Neural progenitor cell (in vitro differentiated cells): ENCODE measurements around the gene C17orf114.

Source experiments
- CTCF ChIP-seq: fragments of 200-600 bp; sonication (generic); IDR thresholded peaks from 2 replicates; pipeline ENCODE4 v1.5.1; 2017; ENCODE audit warnings: antibody characterized with exemption, mild to moderate bottlenecking
- EZH2 ChIP-seq: fragments of 200-600 bp; sonication (generic); IDR thresholded peaks from 2 replicates; pipeline ENCODE4 v1.6.1; 2017; ENCODE audit warnings: antibody characterized with exemption, mild to moderate bottlenecking, moderate library complexity
- EZH2phosphoT487 ChIP-seq: fragments of 200-600 bp; sonication (generic); IDR thresholded peaks from 2 replicates; pipeline ENCODE4 v1.6.1; 2017; ENCODE audit warnings: antibody characterized with exemption

GRCh38 chr17:4842376-4842775 is 40.2 kb upstream of the C17orf114 start:
- TF ChIP-seq CTCF (no peak), EZH2phosphoT487 (no peak), EZH2 (no peak)
